Activated naive CD4-positive, alpha-beta T cell treated with anti-CD3 and anti-CD28 coated beads, Interleukin-2, amount 10 ng/mL, durations not matched to agents 7 days and 5 days (primary cell): ENCODE measurements around the gene SOCS7.

Source experiments
- CTCF ChIA-PET: fragments of 350-600 bp; sonication (Branson Sonifier 250); formaldehyde crosslinking; loops from one replicate; lab custom pipeline; 2021; ENCODE audit warnings: antibody characterized with exemption; lab: Charles Lee
- DNase-seq: peaks from one replicate; pipeline ENCODE4 v3.0.0-alpha.2; 2020
- H3K27ac Mint-ChIP-seq: one replicate; pipeline ENCODE4 v1.8.0; 2021; ENCODE audit warnings: mild to moderate bottlenecking, moderate library complexity, mixed read lengths
- H3K27me3 Mint-ChIP-seq: one replicate; pipeline ENCODE4 v1.8.0; 2021; ENCODE audit warnings: mild to moderate bottlenecking, mixed read lengths
- H3K36me3 Mint-ChIP-seq: one replicate; pipeline ENCODE4 v1.8.0; 2021; ENCODE audit warnings: mixed read lengths
- H3K4me1 Mint-ChIP-seq: one replicate; pipeline ENCODE4 v1.8.0; 2021; ENCODE audit warnings: mixed read lengths
- H3K4me3 Mint-ChIP-seq: one replicate; pipeline ENCODE4 v1.8.0; 2021; ENCODE audit warnings: mild to moderate bottlenecking, moderate library complexity, mixed read lengths
- H3K9me3 Mint-ChIP-seq: one replicate; pipeline ENCODE4 v1.8.0; 2021; ENCODE audit warnings: mixed read lengths

The SOCS7 gene

DNA sequence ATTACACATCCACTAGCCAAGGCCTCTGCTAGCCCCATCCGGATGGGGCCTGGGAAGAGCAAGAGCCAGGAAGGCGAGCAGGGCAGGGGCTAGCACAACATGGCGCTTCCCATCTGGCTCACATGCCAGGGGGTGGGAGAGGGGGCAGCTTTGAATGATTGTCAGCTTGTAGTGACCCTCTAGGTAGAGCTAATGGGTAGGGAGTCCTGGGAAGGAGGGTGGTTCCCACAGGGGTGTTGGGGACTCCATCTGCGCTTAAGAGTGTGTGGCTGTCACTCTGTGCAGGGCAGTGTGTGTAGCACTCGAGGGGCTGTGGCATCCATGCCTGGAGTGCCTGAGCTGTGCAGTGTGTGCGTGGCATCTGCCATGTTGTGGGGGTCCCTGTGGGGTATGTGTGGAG is 101.1 kb downstream of the SOCS7 start:
- H3K27ac Mint-ChIP-seq: no peak overlapping the region
- H3K27me3 Mint-ChIP-seq: peaks cover 84% of the 10 kb centered on the region
- CTCF ChIA-PET: no interaction called here
- DNase-seq: no peak
- no peaks in the 10 kb centered on the region for H3K36me3 Mint-ChIP-seq
- H3K4me3 Mint-ChIP-seq: no peak overlapping the region
- H3K4me1 Mint-ChIP-seq: peaks cover 13% of the 10 kb centered on the region
- no peaks in the 10 kb centered on the region for H3K9me3 Mint-ChIP-seq

GRCh38 chr17:38453951-38454421 is 102.3 kb downstream of the SOCS7 start:
- no peaks in the 10 kb centered on the region for H3K9me3 Mint-ChIP-seq
- H3K27me3 Mint-ChIP-seq: peaks cover 89% of the 10 kb centered on the region
- no peak overlapping the region for H3K4me3 Mint-ChIP-seq
- H3K36me3 Mint-ChIP-seq: no peaks in the 10 kb centered on the region
- CTCF ChIA-PET: interaction anchor here (1.0 kb wide), 1 partner anchor 39 kb away, joined by 3 read pairs; no protein-coding TSS in a partner anchor
- H3K27ac Mint-ChIP-seq: no peak overlapping the region
- DNase-seq: no peak
- H3K4me1 Mint-ChIP-seq: peaks cover 13% of the 10 kb centered on the region

DNA sequence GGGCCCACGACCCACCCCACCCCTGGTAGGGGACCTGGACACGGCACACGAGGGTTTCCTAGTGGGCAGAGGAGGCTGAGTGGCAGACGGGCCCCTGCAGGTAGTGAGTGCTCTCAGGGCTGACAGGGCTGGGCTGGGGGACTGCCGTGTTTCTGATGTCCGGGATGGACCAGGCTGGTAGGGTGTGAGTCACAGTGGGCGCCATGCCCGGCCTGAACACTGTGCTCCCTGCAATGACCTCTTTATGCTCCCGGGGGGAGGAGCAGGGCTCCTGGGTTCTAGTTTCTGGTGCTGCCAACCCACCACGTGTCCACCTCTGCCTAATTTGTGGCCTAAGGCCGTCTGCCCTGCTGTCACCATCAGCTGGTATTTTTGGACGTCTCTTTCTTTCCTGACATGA is 102.9 kb downstream of the SOCS7 start:
- no peak overlapping the region for H3K4me3 Mint-ChIP-seq
- DNase-seq: no peak
- no peaks in the 10 kb centered on the region for H3K9me3 Mint-ChIP-seq
- no peak overlapping the region for H3K27ac Mint-ChIP-seq
- H3K4me1 Mint-ChIP-seq: peaks cover 13% of the 10 kb centered on the region
- no peaks in the 10 kb centered on the region for H3K36me3 Mint-ChIP-seq
- CTCF ChIA-PET: interaction anchor here (1.0 kb wide), 1 partner anchor 39 kb away, joined by 3 read pairs; no protein-coding TSS in a partner anchor
- peaks cover 87% of the 10 kb centered on the region for H3K27me3 Mint-ChIP-seq
